Gastroesophageal sphincter (tissue), 4 donors: ENCODE measurements around the gene PSKH1. TPM values are rescaled to one million over a fixed set of nuclear protein-coding genes. Genes with fewer than 3 reads are reported as not detected.
A peak's percentile ranks its signal among the peaks of the same experiment; 100 is the strongest.
"Not testable (repeated sequence)": the region's sequence is repeated elsewhere in the genome, so short reads cannot be mapped to it uniquely, and the experiment has no call there.

Experiments used
- ATAC-seq: fragments of 150-250 bp; one replicate; pipeline ENCODE4 v1.9.1; 2016; ENCODE audit warnings: mild to moderate bottlenecking, moderate library complexity
- H3K27ac ChIP-seq, 4 donors: fragments of 200-600 bp; sonication (generic) in 3 of 4; 1 replicate in 3 of 4; 2 replicates in 1 of 4; pipeline ENCODE4 v1.5.1; 2016 to 2019
- H3K27me3 ChIP-seq: fragments of 200-600 bp; sonication (generic); one replicate; pipeline ENCODE4 v1.5.1; 2019
- H3K36me3 ChIP-seq, 2 donors: fragments of 200-600 bp; sonication (generic); one replicate each; pipeline ENCODE4 v1.5.1; 2019; ENCODE audit warnings: control low read depth in 1 of 2
- H3K4me1 ChIP-seq, 3 donors: fragments of 200-600 bp; sonication (generic); 1 replicate in 2 of 3; 2 replicates in 1 of 3; pipeline ENCODE4 v1.5.1; 2016 to 2019; ENCODE audit warnings: control low read depth in 2 of 3
- H3K4me3 ChIP-seq, 2 donors: fragments of 200-600 bp; sonication (generic); one replicate each; pipeline ENCODE4 v1.5.1; 2019; ENCODE audit warnings: mild to moderate bottlenecking in 1 of 2, moderate library complexity in 1 of 2
- H3K9me3 ChIP-seq, 3 donors: fragments of 200-600 bp; sonication (generic); one replicate each; pipeline ENCODE4 v1.5.1; 2017 to 2019; ENCODE audit warnings: control low read depth in 2 of 3
- CTCF ChIP-seq, 4 experiments: fragments of 200-600 bp in 2 of 4; fragments of 450-650 bp in 2 of 4; sonication (generic) in 1 of 4; IDR thresholded peaks; one replicate each; pipeline ENCODE4 v1.5.1; 2017 to 2019; ENCODE audit warnings: antibody characterized with exemption in 4 of 4, mild to moderate bottlenecking in 2 of 4, moderate library complexity in 2 of 4
- EP300 ChIP-seq: sonication (generic); formaldehyde crosslinking; IDR thresholded peaks from one replicate; pipeline ENCODE4 v1.6.1; 2017; ENCODE audit warnings: antibody characterized with exemption, mild to moderate bottlenecking
- POLR2A ChIP-seq, 2 donors: fragments of 450-650 bp; IDR thresholded peaks; one replicate each; pipeline ENCODE4 v1.6.1; 2017; ENCODE audit warnings: antibody characterized with exemption in 2 of 2, mild to moderate bottlenecking in 2 of 2, moderate library complexity in 1 of 2
- POLR2AphosphoS5 ChIP-seq: sonication (generic); formaldehyde crosslinking; IDR thresholded peaks from one replicate; pipeline ENCODE4 v1.6.1; 2017; ENCODE audit warnings: antibody characterized with exemption
- WGBS, 2 donors: methylation state at CpG; one replicate each; pipeline ENCODE4 v1.1.5; 2018; ENCODE audit warnings: low coverage in 1 of 2; 5-methylcytosine and 5-hydroxymethylcytosine counted together
- total RNA-seq, 4 donors: library from RNA; depleted of rRNA; stranded (reverse); fragments of >200 nt; gene quantifications; one replicate each; pipeline ENCODE4 v1.1.0, GENCODE V29; 2016

The PSKH1 gene
- total RNA-seq, 4 donors from 2014 or later: 14.7 to 32.3 (median 23.4) TPM

DNA sequence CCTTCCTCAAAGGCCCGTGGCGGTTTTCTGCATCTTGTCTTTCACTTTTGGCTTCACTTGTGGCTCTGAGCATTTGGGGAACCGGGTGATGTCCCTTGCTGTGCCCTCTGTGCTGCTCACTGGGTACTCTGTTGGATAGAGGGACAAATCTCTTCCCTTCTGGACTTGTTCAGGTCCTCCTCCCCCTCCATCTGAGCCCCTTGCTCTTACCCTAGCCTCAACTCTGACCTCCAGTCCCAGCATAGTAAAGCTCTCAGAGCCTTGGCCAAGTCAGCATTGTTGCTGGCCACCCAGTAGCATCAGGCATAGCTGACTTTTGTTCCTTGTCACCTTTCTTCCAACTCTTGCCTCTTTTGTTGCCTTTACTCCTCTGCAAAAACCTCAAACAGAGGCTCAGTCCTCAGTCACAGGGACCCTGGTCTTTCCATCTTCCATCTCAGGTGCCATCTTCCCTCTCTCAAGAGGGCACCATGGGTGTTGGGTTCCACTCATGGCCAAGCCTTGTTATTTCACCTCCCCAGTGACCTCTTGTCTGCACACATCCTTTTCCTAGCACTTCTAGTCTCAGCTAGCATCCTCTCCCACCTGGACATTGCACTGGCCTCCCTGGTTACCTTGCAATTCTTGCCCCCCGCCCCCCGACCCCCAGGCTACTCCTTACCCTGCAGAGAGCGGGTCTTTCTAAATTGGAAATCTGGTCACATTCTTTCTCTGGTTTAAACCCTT lies 44.0 kb downstream of the PSKH1 start:
- no peak for TF ChIP-seq POLR2AphosphoS5
- no peak for TF ChIP-seq POLR2A (IDR thresholded peaks at IDR 0.05)
- no peak for TF ChIP-seq CTCF (IDR thresholded peaks at IDR 0.05)
- TF ChIP-seq EP300: no peak
- ATAC-seq: no peak
- Histone ChIP-seq H3K27me3 (no peaks in the 10 kb centered on the region), H3K27ac (peak overlapping the region; percentile 26 to 94 (median 92)), H3K4me1 (peaks cover 0 to 44% (median 12%) of the 10 kb centered on the region in 3 donors), H3K36me3 (peaks cover 0 to 43% of the 10 kb centered on the region in 2 donors), H3K4me3 (peak overlapping the region; percentile 49 to 94), H3K9me3 (no peaks in the 10 kb centered on the region)
- WGBS, 2 donors: 0 to 33% methylated on average over 3 of the region's 6 CpGs

GRCh38 chr16:67937713-67938112 lies 44.7 kb downstream of the PSKH1 start:
- H3K4me1 ChIP-seq: peaks cover 0 to 51% (median 12%) of the 10 kb centered on the region in 3 donors
- not testable (repeated sequence) for H3K4me3 ChIP-seq, H3K9me3 ChIP-seq, H3K27me3 ChIP-seq, ATAC-seq
- 88% methylated on average over 1 to 4 of the region's 5 CpGs for WGBS, 2 donors
- H3K27ac ChIP-seq: peak overlapping the region in 2 of 4 donors; percentile 91 to 93
- H3K36me3 ChIP-seq: peaks cover 0 to 43% of the 10 kb centered on the region in 2 donors

DNA sequence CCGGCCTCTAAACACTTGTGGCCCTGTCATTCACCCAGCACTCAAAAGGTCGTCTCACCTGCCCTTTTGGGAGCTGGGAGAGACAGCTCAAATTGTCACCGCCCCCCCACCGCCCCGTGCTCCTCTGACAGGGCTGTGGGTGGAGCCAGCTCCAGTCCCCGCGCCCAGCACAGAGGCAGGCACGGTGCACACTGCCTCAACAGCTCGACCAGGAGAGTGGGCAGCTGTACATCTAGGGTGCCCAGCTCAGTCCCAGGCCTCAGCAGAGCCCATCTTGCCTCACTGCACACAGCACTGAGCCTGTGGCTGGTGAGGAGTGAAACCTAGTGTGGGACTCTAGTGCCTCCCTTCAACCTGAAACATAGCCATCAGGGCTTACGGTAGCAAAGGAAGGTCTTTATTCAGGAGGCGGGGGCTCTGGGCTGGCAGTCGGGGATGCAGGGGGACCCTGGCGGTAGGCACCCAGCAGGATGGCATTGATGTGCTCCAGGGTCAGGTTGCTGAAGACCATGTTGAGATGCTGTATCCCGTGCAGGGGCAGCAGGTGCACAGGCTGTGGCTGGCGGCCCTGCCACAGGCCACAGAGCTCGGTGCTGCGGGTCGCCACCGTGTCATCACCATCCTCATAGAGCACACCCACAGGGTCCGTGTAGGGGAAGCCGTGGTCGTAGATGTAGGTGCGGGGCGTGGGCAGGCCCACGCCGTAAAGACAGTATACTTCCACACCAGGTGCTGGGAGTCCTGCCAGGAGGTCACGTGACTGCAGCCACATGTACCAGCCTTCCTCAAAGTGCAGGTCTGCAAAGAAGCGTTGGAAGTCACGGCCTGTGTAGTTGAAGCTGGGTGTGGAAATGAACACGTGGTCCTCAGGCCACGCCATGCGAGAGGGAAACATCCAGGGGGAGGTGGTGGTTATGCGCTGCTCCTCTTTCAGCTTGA lies 46.7 kb downstream of the PSKH1 start:
- WGBS, 2 donors: 60% methylated on average over 10 of the region's 33 CpGs; no CpG with 5 or more reads in 1 of the 2 donors
- TF ChIP-seq CTCF (IDR thresholded peaks at IDR 0.05): no peak
- peak; percentile 11 for TF ChIP-seq POLR2AphosphoS5
- Histone ChIP-seq H3K27ac (peak overlapping the region in 2 of 4 donors; percentile 8 to 18), H3K4me1 (peaks cover 0 to 61% (median 24%) of the 10 kb centered on the region in 3 donors), H3K9me3 (no peaks in the 10 kb centered on the region), H3K4me3 (no peak overlapping the region), H3K27me3 (no peaks in the 10 kb centered on the region), H3K36me3 (peaks cover 0 to 51% of the 10 kb centered on the region in 2 donors)
- ATAC-seq: no peak

DNA sequence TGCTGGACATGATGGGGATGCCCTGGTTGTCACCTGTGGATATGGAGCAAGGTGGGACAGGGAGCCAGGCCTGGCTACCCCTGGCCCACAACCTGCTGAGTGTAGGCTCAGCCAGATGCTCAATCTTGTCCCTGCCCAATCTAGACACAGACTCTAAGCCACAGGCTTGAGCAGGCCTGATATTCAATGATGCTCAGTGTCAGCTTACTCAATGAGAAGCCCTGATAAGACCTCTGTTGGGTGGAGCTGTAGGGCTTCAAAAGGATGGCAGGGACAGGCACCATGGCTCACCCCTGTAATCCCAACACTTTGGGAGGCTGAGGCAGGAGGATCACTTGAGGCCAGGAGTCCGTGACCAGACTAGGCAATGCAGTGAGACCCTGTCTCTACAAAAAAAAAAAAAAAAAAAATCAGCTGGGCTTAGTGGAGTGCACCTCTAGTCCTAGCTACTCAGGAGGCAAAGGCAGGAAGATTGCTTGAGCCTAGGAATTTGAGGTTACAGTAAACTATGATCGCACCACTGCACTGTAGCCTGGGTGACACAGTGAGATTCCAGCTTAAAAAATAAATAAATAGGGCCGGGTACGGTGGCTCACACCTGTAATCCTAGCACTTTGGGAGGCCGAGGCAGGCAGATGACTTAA lies 47.5 kb downstream of the PSKH1 start:
- WGBS, 2 donors: 84 to 100% methylated on average over 1 to 5 of the region's 5 CpGs
- no peak for ATAC-seq
- Histone ChIP-seq H3K9me3 (no peaks in the 10 kb centered on the region), H3K27me3 (no peaks in the 10 kb centered on the region), H3K27ac (peak overlapping the region in 2 of 4 donors; percentile 8 to 79), H3K36me3 (peaks cover 0 to 58% of the 10 kb centered on the region in 2 donors), H3K4me3 (no peak overlapping the region), H3K4me1 (peaks cover 0 to 62% (median 24%) of the 10 kb centered on the region in 3 donors)
- TF ChIP-seq POLR2AphosphoS5 (no peak), POLR2A (IDR thresholded peaks at IDR 0.05) (no peak), EP300 (no peak), CTCF (IDR thresholded peaks at IDR 0.05) (no peak)
